GM19438 (cell line): ENCODE measurements around the gene INTS4.
"Not testable (repeated sequence)": the region's sequence is repeated elsewhere in the genome, so short reads cannot be mapped to it uniquely, and the experiment has no call there.

Source experiments
- ATAC-seq: cut with Tn5 transposase; IDR thresholded peaks from one replicate; pipeline ENCODE4 v1.9.1; 2021; ENCODE audit warnings: low read depth; ENCODE audit not compliant: unreplicated experiment

The INTS4 gene

DNA sequence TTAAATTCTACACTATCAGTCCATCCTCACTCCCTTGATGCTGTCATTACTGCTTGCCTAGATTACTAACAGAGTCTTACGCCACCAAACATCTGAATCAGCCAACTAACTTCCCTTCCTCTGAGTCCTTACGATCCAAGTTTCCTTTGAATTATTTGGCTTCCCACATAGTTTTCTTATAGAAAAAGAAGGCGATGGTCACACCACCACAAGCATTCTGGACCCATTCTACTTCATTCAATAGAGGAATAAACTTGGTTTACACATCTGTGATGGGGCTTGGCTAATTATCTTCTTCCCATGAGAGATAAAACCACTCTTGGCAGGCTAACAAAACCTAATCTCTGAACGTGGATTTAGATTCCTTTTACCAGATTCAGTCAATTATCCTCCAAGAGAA lies 35.0 kb downstream of the INTS4 start:
- no peak for ATAC-seq

DNA sequence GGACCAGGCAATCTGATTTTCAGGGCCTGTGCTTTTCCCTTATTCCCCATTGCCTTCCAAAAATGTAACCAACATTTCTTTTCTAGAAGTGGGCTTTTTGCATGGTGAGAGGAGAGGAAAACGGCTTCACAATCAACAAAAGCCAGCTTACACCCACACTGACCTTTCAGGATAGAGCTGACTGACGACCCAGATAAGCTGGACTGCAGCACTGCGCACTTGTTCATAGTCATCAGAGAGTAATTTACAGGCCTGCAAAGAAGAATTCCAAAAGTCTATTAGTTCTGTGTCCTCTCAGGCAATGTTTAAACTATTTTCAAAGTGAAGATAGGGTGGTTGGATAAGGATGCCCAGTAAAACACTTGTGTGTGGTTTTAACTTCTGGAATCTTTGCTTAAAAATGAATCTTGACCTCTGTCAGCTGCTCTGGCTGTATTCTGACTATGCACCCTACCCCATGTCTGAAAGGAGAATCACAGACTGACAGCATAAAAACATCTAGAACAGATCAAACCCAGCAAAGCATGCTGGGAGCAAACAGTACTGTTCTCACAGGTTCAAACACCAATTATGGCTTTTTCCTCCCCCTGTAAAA lies 35.8 kb downstream of the INTS4 start:
- ATAC-seq = not testable (repeated sequence)

DNA sequence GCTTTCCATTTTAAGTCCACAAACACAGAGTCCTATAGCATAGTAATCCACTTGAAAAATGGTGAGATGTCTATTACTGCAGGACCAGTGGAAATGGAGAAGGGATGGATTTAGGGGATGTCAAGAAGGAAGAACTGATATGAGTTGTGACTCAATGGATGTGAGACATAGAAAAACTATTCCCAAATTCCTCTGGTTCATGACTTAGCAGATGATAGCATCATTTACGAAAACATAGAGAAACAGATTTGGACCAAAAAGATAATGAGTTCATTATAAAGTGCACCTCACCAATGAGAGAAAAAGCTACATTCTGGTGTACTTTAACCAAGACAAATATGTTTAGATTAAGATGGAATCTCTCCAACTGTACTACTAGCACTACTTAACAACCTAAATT lies 51.2 kb downstream of the INTS4 start:
- not testable (repeated sequence) for ATAC-seq

DNA sequence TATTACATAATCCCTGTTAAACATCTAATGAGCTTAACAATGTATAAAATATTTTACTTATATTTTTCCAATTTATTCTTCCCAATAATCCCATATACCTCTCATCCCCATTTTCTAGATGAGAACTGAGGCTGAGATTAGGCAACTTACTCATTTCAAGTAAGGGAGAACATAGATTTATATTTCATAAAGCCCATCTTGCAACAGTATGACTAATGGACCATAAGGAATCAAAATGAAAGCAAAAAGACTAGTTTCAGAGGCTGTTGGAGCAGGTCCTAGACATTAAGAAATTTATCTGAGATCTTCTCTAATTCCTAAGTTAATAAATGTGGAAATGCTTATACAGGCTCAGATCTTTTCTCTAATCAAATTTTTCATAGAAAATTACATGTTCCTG lies 52.0 kb downstream of the INTS4 start:
- not testable (repeated sequence) for ATAC-seq

DNA sequence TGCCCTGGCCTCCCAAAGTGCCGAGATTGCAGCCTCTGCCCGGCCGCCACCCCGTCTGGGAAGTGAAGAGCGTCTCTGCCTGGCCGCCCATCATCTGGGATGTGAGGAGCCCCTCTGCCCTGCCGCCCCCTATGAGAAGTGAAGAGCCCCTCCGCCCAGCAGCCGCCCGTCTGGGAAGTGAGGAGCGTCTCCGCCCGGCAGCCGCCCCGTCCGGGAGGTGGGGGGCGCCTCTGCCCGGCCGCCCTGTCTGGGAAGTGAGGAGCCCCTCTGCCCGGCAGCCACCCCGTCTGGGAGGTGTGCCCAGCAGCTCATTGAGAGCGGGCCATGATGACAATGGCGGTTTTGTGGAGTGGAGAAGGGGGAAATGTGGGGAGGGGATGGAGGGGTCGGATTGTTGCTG lies 60.9 kb downstream of the INTS4 start:
- ATAC-seq = not testable (repeated sequence)

DNA sequence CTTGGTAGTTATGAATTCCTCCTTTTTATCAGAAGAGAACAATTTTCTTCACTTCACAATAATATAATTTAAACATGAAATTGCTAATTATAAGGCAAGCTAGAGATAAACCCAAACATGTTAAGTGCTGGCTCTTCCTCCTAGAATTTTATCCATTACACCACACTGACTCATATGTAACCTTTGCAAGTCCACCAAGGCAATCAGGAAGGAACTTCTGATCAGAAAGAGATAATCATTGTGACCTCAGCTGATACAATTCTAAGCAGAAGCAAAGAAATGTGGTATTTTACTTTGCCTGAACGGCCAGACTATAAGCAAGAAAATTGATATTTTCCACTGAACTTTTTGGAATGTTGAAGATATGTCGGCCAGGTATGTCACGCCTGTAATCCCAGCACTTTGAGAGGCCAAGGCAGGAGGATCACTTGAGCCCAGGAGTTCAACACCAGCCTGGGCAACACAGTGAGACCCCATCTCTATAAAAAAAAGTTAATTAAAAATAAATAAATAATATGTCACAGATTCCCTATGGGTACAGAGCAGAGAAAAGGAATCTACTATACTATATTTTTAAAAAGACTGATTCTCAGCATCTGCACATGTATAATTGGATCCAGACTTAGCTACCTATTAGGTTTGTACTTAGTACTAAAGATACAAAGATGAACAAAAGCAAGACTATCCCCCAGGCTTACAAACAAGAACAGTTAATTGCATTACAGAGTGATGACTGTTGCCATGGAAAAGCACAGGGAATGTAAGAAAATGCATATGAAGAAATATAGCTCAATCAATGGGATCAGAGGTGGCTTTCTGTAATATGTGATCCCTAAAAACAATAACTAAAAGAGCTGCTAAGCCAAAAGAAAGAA lies 63.9 kb downstream of the INTS4 start:
- ATAC-seq = not testable (repeated sequence)

- ATAC-seq = not testable (repeated sequence)
Observed at GRCh38 chr11:77917713-77918112, 76.8 kb downstream of the INTS4 start.

- not testable (repeated sequence) for ATAC-seq
Observed at GRCh38 chr11:77914307-77914791, 80.1 kb downstream of the INTS4 start.

GRCh38 chr11:77913608-77914306 lies 80.7 kb downstream of the INTS4 start:
- ATAC-seq = not testable (repeated sequence)

- ATAC-seq = not testable (repeated sequence)
Observed at GRCh38 chr11:77910828-77911227, 83.6 kb downstream of the INTS4 start.

GRCh38 chr11:77909277-77909676 lies 85.2 kb downstream of the INTS4 start:
- no peak for ATAC-seq

GRCh38 chr11:77908835-77909234 lies 85.6 kb downstream of the INTS4 start:
- no peak for ATAC-seq

GRCh38 chr11:77894949-77895348 lies 99.5 kb downstream of the INTS4 start:
- not testable (repeated sequence) for ATAC-seq

GRCh38 chr11:77891703-77892102 lies 102.8 kb downstream of the INTS4 start:
- not testable (repeated sequence) for ATAC-seq

DNA sequence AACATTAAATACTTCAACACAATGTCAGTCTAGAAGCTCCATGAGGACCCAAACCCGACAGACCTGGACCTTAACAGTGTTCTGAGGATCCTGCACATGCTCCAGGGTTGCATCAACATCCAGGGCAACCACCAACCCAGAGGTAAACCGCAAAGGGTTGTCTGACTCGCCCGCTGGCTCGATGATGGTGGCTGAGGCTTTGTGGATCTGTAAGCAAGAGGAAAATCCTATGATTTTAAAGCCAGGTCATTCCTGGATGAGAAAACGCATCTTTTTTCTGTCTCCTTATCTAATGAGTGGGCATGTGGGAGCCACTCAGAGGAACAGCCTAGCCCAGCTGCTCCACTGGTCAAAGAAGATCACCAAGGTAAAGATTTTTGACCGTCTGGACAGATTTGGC lies 103.2 kb downstream of the INTS4 start:
- ATAC-seq = not testable (repeated sequence)

DNA sequence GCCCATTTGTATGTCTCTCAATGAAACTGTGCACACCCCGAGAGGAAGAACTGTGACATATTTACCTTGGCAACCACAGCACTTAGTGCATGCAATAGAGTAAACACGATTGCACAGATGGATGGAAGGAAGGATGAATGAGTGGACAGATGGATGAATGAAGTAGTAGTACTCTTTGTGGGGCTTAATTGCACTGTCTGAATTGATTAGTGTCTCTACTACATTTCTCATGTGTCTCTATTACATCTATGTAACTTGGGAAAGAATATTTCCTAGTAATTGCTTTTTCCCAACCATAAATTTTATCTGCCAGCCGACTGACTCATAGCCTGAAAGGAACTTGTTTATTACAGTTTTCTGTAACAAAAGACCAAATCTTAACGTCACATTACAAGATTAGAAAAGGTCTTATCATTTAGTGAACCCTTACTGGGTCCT lies 103.8 kb downstream of the INTS4 start:
- ATAC-seq = not testable (repeated sequence)

- ATAC-seq = not testable (repeated sequence)
Observed at GRCh38 chr11:77890100-77890614, 104.3 kb downstream of the INTS4 start.

DNA sequence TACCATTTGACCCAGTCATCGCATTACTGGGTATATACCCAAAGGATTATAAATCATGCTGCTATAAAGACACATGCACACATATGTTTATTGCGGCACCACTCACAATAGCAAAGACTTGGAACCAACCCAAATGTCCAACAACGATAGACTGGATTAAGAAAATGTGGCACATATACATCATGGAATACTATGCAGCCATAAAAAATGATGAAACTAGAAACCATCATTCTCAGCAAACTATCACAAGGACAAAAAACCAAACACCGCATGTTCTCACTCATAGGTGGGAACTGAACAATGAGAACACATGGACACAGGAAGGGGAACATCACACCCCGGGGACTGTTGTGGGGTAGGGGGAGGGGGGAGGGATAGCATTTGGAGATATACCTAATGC lies 105.4 kb downstream of the INTS4 start:
- not testable (repeated sequence) for ATAC-seq

DNA sequence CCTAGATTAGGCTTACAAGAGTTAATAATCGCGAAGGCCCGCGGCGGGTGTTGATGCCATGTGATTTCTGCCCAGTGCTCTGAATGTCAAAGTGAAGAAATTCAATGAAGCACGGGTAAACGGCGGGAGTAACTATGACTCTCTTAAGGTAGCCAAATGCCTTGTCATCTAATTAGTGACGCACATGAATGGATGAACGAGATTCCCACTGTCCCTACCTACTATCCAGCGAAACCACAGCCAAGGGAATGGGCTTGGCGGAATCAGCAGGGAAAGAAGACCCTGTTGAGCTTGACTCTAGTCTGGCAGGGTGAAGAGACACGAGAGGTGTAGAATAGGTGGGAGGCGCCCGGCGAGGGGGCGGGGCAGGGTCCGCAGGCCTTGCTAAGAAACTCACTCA lies 108.1 kb downstream of the INTS4 start:
- ATAC-seq = no peak

DNA sequence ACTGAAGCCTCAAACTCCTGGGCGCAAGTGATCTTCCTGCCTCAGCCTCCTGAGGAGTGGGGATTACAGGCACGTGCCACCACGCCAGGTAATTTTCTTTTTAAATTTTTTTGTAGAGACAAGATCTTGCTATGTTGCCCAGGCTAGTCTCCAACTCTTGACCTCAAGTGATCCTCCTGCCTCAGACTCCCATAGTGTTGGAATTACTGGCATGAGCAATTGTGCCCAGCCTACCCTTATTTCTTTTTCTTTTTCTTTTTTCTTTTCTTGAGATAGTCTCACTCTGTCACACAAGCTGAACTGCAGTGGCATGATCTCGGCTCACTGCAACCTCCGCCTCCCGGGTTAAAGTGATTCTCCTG lies 109.7 kb downstream of the INTS4 start:
- no peak for ATAC-seq
